Body of pancreas (tissue), 4 donors: Measurements from ENCODE around the gene RASGRP2.

Experiments
- POLR2A ChIP-seq, 3 donors: fragments of 450-650 bp; IDR thresholded peaks; one replicate each; pipeline ENCODE4 v1.6.1; 2016; ENCODE audit warnings: antibody characterized with exemption in 3 of 3, mild to moderate bottlenecking in 2 of 3
- TF ChIP-seq, protein P1 (sequence below), 7 experiments: fragments of 450-650 bp in 4 of 7; fragments of 200-600 bp in 3 of 7; sonication (generic) in 3 of 7; IDR thresholded peaks; one replicate each; pipeline ENCODE4 v1.5.1; 2016 to 2019; ENCODE audit warnings: antibody characterized with exemption in 7 of 7

DNA sequence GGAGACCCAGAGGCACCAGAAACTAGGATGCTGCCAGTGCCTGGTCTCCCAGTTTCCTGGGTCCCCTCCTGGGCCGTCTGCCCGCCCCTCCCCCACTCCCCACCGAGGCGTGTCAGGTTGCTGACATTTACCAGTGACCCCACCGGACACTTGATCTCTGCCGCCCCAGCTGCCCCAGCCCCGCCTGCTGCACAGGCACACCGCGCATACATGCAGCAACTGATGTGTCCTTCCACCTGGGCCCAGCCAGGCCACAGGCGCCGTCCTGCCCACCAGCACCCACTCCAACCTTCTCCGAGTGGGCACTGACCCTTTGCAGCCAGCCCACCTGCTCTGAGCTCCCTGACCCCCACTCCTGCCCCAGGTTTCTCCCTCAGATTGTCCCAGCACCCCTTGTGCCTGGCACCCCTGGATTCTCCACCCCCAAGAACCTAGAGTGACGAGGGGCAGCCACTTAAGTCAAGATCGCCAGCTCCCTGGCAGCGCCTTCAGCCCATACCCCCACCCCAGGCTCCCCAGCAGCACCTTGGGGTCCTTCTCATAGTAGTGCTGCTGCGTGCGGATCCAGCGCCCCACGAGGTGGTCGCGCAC, 15.3 kb upstream of the RASGRP2 start:
- TF ChIP-seq, protein P1, sequence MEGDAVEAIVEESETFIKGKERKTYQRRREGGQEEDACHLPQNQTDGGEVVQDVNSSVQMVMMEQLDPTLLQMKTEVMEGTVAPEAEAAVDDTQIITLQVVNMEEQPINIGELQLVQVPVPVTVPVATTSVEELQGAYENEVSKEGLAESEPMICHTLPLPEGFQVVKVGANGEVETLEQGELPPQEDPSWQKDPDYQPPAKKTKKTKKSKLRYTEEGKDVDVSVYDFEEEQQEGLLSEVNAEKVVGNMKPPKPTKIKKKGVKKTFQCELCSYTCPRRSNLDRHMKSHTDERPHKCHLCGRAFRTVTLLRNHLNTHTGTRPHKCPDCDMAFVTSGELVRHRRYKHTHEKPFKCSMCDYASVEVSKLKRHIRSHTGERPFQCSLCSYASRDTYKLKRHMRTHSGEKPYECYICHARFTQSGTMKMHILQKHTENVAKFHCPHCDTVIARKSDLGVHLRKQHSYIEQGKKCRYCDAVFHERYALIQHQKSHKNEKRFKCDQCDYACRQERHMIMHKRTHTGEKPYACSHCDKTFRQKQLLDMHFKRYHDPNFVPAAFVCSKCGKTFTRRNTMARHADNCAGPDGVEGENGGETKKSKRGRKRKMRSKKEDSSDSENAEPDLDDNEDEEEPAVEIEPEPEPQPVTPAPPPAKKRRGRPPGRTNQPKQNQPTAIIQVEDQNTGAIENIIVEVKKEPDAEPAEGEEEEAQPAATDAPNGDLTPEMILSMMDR (IDR thresholded peaks at IDR 0.05): no peak
- no peak for TF ChIP-seq POLR2A (IDR thresholded peaks at IDR 0.05)
